NCI-H2171 (cell line): Measurements from ENCODE around the gene C11orf87.

Source experiments
- DNase-seq: peaks from one replicate; lab custom pipeline; 2025; lab: John Stamatoyannopoulos, UW

The C11orf87 gene

DNA sequence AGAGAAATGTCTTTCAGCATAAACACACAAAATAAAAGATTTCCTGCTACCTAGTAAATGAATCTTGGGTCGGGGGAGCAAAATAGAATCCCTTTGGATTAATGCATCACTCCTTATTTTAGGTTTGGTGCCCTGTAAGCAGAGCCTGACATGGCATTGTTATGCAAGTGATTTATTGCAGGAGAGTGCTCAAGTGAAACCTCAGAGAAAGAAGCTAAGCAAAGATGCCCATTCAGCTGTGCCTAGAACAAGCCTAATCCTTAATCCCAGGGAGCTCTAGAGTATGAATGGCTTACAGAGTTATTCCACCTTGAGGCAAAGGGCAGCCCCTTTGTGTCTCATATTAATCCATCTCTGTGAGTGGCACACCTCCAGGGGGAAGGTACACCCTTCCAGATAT lies 21.1 kb downstream of the C11orf87 start:
- no peak for DNase-seq

DNA sequence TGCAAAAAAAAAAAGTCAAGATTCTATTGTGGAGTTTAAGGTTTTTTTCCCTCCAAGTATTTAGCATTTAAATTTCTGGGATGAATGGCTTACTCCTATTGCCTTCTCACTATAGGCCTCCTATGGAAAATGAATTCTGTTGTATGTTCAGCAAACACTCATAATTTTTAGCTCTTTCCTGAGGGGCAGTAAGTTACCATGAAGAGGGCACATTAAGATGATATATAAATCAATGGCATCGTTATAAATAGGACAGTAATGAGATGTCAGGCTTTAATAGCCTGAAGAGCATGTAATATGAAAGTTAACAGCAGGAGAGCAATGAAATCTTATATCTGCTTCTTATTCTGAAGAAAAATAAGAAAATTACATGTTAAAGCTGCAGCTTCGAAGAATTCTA lies 32.9 kb downstream of the C11orf87 start:
- DNase-seq = no peak
